Posterior vena cava (tissue), 2 donors: ENCODE data around the gene ATP8A2. TPM values are rescaled to one million over a fixed set of nuclear protein-coding genes. Genes with fewer than 3 reads are reported as not detected.
"Not testable (repeated sequence)": the region's sequence is repeated elsewhere in the genome, so short reads cannot be mapped to it uniquely, and the experiment has no call there.

Experiments
- DNase-seq: peaks from one replicate; pipeline ENCODE4 v3.0.0-alpha.2; 2020; ENCODE audit warnings: low spot score
- intact Hi-C, 2 donors: fragments of 100-400 bp; cut with DNase I; formaldehyde crosslinking; loops; one replicate each; pipeline versions ENCODE4 v1.14.1 to v1.14.2; 2022 to 2023
- total RNA-seq, 2 donors: library from RNA; stranded (reverse); fragmentation: NEBNext Ultra II Directional; extraction: Animal tissue kit (Norgen Biotek cat#: 25700); gene quantifications; one replicate each; pipeline ENCODE4 v1.2.1, GENCODE V29; 2021
- donor health status: DM: yes; HTN: yes; CAD: no.
- donor health status: DM: yes; HTN: yes; CAD: no.

Gene ATP8A2
- total RNA-seq, 2 donors from 2014 or later, result 0.24 to 0.60 TPM

DNA sequence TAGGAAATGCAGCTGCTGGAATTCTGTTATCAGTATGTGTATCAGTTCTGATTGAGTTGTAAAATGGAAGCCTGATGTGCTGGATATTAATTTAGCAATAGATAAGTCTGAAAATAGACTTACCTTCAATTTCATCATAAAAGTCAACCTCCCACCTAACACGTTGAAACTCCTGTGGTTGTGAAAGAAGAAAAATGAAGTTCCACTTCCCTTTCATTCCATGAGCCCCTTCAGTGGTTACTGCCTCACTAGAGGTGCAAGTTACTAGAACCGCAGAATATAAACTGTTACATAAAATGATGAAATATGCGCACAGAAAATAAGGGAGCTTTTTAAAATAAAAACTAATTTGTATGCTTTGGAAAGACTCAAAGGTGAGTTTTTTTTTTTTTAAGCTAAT, 430.8 kb downstream of the ATP8A2 start:
- DNase-seq, result no peak
- intact Hi-C loops, result no loop called here

DNA sequence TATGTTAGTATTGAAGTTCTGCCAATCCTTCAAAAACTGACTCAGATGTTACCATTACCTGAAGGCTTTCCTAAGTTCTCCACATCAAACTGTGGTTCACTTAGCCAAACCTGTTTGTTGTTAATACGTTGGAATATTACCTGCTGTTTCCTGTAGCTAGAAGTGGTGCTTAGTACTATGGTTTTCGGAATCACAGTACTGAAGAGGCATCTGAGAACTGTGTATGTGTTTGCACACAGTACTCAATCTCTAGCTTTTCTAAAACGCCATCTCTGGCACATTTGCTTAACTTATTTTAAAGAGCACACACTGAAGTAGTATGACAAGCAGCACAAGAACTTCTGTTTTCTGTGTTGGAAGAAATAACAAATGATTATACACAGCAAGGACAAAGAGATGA, 431.9 kb downstream of the ATP8A2 start:
- no peak for DNase-seq
- intact Hi-C loops, result no loop called here

DNA sequence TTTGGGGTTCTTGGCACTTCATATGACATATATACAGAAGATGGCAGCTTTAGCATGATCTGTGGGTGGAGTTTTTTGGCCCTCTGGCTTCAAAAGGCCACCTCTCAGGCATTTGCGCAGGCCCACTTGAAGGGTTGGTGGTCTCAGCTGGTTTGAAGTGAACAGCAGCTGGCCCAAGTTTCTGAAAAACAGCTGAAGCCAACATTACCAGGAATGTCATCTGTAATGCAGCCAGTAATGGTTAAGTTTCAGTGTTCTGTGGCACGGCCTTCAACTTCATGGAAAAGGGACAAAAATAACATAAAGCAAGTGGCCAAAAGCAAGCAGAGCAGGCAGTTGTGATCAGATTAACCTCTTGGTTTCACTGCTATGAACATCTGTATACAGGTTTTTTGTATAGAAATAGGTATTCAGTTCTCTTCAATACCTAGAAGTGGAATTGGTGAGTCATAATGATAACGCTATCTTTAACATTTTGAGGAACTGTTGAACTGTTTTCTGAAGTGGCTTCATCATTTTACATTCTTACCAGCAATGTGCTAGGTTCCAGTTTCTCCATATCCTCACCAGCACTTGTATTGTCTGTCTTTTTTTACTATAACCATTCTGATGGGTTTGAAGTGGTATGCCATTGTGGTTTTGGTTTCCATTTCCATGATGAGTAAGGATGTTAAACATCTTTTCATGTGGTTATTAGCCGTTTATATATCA, 434.6 kb downstream of the ATP8A2 start:
- no peak for DNase-seq
- intact Hi-C loops, result no loop called here

GRCh38 chr13:25807562-25807961, 435.8 kb downstream of the ATP8A2 start:
- intact Hi-C loops, result no loop called here
- no peak for DNase-seq

DNA sequence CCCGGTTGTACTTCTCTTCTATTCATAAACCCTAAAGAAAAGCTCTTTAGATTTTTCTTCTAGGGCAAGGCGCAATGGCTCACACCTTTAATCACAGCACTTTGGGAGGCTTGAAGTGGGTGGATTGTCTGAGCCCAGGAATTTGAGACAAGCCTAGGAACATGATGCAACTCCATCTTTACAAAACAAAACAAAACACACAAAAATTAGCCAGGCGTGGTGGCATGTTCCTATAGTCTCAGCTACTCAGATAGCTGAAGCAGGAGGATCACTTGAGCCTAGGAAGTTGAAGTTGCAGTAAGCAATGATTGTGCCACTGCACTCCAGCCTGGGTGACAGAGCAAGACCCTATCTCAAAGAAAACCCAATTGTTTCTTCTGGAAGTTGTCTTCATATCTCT, 439.7 kb downstream of the ATP8A2 start:
- intact Hi-C loops, result no loop called here
- DNase-seq, result no peak

GRCh38 chr13:25816239-25816638, 444.5 kb downstream of the ATP8A2 start:
- intact Hi-C loops, result no loop called here
- no peak for DNase-seq

DNA sequence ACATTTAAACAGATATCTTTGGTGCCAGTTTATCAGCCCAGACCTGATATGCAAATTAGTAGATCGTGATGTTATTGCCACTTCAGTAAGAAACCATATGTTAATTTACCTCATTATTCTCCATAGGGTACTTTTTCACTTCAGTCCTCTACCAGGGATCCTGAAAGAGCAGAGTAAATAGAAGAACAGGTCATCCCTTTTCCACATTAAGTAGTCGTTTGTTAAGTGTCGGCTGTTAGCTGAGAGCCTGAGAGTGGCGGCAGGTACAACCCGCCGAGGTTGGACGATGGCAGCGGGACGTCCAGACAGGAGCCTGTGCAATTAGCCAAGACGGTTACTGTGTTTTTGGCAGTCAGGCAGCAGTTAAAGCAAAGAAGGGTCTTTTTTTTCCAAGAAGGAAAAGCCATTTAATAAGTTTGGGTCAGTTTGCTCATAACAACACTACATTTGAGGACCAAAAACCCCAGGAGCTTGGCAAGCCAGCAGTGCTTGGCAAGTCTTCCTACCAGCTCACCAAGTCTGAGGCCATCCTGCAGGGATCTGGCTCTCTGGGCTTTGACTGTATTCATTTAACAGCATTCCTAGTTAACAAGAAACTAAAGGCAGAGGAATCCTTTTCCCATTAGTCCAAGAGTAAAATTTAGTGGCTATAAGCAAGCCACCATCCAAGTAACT, 448.2 kb downstream of the ATP8A2 start:
- intact Hi-C loops, result no loop called here
- no peak for DNase-seq

GRCh38 chr13:25821776-25822175, 450.0 kb downstream of the ATP8A2 start:
- intact Hi-C loops, result no loop called here
- DNase-seq, result no peak

DNA sequence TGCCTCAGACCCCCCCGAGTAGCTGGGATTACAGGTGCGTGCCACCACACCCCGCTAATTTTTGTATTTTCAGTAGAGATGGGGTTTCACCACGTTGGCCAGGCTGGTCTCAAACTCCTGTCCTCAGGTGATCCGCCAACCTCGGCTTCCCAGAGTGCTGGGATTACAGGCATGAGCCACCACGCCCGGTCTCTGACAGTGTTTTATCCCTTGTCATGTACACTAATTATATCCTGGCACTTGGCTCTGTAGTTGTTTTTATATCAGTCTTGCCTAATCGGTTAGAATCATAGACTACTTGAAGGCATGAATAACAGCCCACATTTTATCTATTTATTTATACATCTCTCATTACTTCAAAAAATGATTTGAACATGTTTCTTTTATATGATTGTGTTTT, 455.4 kb downstream of the ATP8A2 start:
- DNase-seq, intact Hi-C loops: not testable (repeated sequence)

- intact Hi-C loops, result no loop called here
- no peak for DNase-seq
Measured at GRCh38 chr13:25827831-25828465, 456.2 kb downstream of the ATP8A2 start.

DNA sequence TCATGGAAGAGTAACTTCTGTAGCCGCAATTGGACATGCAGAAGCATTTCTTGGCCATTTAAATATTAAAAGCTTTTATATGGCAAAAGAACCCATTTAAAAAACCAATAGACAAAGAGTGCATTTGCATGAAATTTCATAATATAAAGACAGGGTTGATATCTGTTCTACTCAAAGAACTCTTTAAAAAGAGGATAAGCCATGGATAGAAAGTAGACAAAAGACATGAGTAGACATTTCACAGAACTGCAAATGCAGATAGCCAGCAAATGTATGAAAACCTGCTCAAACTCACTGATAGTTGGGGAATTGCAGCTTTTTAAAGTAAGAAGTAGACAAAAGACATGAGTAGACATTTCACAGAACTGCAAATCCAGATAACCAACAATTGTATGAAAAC, 462.0 kb downstream of the ATP8A2 start:
- intact Hi-C loops, result no loop called here
- no peak for DNase-seq

DNA sequence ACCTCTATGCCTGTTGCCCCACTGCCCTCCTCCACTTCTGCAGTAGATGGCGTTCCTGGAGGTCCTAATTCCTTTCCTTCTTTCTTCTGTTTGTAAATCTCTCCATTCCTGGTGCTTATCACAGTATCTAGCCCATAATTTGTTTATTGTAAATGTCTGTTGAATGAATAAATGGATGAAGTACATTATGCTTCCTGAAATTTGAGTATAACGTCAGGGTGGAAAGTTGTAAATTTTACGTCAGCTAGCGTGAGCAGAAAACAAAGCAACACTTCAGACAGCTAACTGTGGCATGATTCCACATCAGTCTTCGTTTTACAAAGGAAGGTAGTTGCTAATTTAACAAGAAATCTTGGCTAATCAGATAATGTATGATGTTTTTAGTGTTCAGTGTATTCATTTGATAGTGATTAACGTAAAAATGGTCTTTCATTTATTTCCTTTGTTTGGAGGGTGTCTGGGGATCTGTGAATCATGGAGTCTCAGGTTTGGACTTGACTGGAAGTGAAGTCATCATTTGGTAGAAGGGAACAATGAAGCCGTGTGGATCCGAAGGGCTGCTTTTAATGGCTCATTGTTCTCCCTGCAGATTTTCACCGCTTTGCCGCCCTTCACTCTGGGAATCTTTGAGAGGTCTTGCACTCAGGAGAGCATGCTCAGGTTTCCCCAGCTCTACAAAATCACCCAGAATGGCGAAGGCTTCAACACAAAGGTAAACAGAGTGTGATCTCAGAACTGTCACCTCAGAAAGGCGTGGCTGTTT, 465.0 kb downstream of the ATP8A2 start:
- intact Hi-C loops, result no loop called here
- no peak for DNase-seq

DNA sequence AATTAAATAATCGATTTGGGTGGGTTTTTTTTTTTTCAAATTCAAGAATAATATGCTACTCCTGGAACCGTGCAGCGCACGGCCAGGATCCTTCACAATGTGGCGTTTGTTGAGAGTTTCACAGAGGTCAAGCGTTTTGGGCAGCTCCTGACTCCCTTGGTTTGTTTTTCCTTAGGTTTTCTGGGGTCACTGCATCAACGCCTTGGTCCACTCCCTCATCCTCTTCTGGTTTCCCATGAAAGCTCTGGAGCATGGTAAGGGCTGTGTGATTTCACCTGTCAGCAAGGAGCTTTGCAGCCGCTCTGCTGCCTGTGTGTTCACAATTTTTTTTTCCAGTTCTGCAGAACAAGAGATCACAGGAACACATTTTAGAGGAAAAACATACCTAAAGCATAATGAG, 467.6 kb downstream of the ATP8A2 start:
- DNase-seq, result no peak
- intact Hi-C loops, result no loop called here

DNA sequence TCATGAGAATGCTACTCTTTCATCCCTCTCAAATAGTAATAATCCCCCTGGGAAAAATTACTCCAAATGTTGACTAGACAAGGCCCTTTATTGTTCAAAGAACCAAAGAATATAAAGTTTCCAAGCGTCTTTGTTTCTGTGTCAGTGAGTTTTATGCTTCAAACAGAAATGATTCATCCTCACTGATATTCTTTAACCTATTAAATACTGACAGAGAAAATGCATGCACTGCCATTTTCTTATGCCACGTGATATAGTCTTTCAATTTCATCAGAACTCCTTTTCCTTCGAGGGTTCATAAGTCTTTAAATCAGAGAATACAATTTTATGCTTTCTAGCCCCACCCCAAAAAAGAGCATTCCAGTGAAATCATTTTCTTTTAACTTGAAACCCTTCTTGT, 468.5 kb downstream of the ATP8A2 start:
- intact Hi-C loops, result no loop called here
- DNase-seq, result no peak

GRCh38 chr13:25840931-25841330, 469.2 kb downstream of the ATP8A2 start:
- no peak for DNase-seq
- intact Hi-C loops, result no loop called here

DNA sequence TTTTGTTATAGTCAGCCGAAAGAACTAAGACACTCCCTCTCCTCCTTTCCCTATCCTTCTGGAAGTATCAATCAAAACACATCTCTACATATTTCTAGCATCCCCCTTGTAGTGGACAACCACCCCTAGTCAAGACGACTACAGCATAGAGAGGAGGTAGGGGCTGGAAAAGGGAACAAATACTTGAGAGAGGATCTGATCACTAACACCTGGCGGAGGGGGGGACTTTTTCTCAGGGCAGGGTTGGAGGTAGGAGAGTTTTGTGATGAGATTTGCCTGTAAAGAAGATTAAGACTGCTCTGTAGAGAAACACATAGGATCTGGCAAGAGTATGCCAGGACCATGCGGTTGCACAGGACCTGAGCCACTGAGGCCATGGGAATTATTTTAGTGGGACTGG, 471.9 kb downstream of the ATP8A2 start:
- no peak for DNase-seq
- intact Hi-C loops, result no loop called here

DNA sequence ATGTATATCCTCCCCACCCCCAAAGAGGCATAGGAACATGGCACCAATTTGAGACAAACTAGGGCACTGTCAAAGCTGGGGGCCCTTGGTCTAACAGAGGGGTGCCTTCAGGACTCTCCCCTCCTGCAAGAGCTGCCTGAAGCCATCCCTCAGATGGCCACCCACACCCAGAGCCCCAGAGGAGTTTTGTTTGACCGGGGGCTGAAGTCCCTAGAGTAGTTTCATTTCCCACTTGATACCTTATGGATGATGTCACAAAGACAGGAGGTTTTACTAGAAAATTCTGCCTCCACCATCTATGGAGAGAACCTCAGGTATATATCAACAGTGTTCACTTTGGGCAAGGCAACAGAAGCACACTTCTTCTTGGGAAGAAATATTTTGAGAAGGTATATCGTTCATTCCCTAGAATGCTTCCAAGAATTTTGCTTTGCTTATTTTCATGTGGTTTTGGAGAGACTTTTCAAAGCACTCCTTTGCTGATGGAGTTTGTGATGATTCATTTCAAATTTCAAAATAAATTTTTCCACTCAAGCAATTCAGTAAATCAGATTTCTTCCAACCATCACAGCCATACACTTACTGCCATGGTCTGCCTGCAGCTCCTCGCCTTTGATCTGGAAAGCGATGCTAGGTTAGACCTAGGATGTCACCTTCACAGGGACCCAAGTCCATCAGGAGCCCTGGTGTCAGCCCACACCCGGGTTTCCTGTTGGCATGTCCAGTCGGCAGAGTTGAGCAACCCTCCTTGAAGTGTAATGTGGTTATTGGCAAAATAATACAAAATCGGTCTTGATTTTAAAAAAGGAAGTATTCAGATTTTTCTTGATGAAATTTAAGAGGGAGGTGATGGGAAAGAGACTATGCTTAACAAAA, 473.0 kb downstream of the ATP8A2 start:
- DNase-seq, result no peak
- intact Hi-C loops, result no loop called here

DNA sequence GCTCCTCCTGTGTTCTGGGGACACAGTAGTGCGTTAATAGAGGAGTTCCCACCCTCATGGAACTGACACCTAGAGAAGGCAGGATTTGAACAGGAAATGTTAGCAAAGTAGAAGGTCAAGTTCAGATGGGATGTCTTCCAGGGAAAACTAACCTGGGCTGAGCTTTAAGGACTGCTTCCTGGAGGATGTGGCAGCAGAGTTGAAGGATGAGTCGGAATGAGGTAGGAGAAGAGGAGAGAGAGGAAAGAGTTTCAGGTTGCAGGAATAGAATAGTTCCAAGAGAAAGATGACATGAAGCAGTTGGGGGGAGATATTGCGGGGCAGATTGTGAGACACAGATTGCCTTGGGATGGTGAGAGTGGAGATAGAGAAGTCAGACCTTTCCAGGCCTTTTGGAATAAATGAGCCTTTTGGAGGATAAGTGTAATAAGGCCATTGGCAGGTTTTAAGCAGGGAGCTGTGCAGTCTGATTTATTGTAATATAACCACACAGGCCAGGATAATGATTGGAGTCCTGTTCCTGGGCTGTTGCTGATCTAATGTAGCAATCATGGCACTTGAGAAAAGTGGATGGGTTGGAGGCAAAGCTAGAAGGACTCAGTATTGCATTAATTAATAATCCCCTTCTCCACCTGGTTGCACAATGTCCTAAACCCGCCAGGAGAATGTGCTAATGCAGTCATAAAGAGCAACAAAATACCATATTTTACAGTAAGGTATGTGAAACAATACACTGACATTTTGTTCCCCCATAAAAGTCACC, 474.6 kb downstream of the ATP8A2 start:
- intact Hi-C loops, result no loop called here
- no peak for DNase-seq
